ENCODE results near the gene TRIM10. TPM values are rescaled to one million over a fixed set of nuclear protein-coding genes. Genes with fewer than 3 reads are reported as not detected.

The TRIM10 gene, protein sequence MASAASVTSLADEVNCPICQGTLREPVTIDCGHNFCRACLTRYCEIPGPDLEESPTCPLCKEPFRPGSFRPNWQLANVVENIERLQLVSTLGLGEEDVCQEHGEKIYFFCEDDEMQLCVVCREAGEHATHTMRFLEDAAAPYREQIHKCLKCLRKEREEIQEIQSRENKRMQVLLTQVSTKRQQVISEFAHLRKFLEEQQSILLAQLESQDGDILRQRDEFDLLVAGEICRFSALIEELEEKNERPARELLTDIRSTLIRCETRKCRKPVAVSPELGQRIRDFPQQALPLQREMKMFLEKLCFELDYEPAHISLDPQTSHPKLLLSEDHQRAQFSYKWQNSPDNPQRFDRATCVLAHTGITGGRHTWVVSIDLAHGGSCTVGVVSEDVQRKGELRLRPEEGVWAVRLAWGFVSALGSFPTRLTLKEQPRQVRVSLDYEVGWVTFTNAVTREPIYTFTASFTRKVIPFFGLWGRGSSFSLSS
- total RNA-seq = not detected in 2 replicates

DNA sequence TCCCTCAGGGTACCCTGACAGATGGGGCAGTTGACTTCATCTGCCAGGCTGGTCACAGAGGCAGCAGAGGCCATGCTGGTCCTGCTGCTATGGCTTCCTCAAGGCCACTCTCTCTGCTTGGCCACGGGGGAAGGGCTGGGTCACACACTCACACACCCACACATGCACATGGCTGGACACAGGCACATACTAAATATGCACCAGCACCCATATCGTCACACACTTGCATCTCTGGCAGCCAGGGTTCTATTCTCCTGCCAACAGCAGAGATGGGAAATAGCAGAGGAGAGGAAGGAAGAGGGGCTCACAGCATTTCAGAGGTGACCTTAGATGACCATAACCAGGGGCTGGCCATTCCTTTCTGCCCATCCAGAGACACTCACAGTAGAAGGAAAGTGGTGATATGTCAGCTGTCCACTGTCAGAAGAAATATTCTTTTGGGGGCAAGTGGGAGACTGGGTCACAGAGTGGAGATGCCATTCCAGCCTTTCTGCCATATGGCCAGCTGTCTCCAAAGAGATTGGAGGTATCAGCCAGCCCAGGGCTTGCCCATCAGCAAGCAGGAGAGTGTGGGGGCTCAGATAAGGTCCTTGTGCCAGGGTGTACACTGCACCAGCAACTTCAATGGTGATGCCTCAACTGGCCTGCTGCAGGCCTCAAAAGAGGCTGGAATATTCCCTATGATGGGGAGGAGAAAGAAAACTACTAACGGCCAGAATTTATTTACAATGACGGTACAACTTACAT lies at the start of gene TRIM10:
Gene TRIM10 (minus strand): TSS at position 427 of the 747 bp plus-strand sequence. CDS start 353 bp downstream, at position 74.

DNA sequence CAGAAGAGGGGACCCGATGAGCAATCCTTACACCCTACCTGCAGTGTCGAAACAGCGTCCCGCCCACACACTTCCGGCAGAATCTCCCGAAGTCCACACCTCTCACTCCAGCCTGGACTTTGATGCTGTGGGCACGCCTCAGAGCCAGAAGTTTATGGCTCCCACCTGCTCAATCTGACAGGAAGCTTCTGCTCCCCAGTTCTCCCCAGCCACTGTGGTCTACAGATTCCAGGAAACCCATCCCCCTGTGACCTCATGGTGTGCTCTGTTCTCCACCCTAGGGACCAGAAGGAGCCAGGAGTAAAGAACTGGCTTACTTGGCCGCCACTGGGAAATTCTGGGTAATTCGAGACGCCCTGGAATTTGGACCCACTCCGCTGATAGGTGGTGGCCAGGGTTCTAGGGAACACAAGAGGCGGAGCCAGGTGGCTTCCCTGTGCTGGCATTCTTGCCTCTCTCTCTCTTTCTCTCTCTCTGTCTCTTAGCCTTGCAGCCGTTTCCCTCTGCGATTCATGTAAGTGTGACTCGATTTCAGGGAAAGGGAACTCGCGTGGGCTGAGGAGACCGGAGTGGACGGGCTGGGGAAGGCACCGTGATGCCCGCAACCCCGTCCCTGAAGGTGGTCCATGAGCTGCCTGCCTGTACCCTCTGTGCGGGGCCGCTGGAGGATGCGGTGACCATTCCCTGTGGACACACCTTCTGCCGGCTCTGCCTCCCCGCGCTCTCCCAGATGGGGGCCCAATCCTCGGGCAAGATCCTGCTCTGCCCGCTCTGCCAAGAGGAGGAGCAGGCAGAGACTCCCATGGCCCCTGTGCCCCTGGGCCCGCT lies 2.3 kb upstream of the TRIM10 start, which contains the start of gene TRIM15:
Gene TRIM15 (plus strand): TSS at position 457 of the 828 bp plus-strand sequence. CDS start 139 bp downstream, at position 596.

GRCh38 chr6:30135757-30136156 lies 25.3 kb downstream of the TRIM10 start, which contains the start of gene TRIM40:
Gene TRIM40, plus strand, starts transcription at chr6:30136140. Its CDS starts 897 bp downstream, at chr6:30137037.

GRCh38 chr6:30113003-30113759 lies 47.8 kb downstream of the TRIM10 start, which contains the start of gene TRIM31:
Gene TRIM31, minus strand, starts transcription at chr6:30113090. Its CDS starts 285 bp downstream, at chr6:30112805.

Other genes starting within 250 kb of the TRIM10 start
- 462 and 651 TPM in 2 replicates for gene HLA-A, start 218.7 kb downstream of the TRIM10 start, total RNA-seq
- gene POLR1H, start 99.9 kb downstream of the TRIM10 start, total RNA-seq = 13.3 and 28.2 TPM in 2 replicates
- 16.3 and 17.2 TPM in 2 replicates for gene PPP1R11, start 94.0 kb downstream of the TRIM10 start, total RNA-seq
- not detected in 2 replicates for gene RNF39, start 85.4 kb downstream of the TRIM10 start, total RNA-seq
- not detected in 2 replicates for gene TRIM31, start 48.1 kb downstream of the TRIM10 start, total RNA-seq
- gene TRIM40, start 25.1 kb downstream of the TRIM10 start, total RNA-seq = not detected in 2 replicates
- gene TRIM15, start 2.3 kb upstream of the TRIM10 start, total RNA-seq = not detected in 2 replicates
- gene TRIM26, start 52.2 kb upstream of the TRIM10 start, total RNA-seq = 15.1 and 22.1 TPM in 2 replicates
- gene TRIM39, start 165.7 kb upstream of the TRIM10 start, total RNA-seq = 9.5 and 10.8 TPM in 2 replicates
- 19.3 and 29.1 TPM in 2 replicates for gene RPP21, start 183.9 kb upstream of the TRIM10 start, total RNA-seq